ENCODE data around the gene ATF4. TPM values are rescaled to one million over a fixed set of nuclear protein-coding genes. Genes with fewer than 3 reads are reported as not detected.

Gene ATF4
- total RNA-seq, 3 donors from 2014 or later = 201 to 581 (median 205) TPM

GRCh38 chr22:39558950-39559349 is 38.6 kb downstream of the ATF4 start:
- Histone ChIP-seq H3K36me3 (ENCODE audit: low read depth) (no peaks in the 10 kb centered on the region), H3K9me3 (no peaks in the 10 kb centered on the region), H3K4me3 (no peak overlapping the region), H3K4me1 (ENCODE audit: low read depth) (peaks cover 7% of the 10 kb centered on the region)
- no peak for ATAC-seq
- TF ChIP-seq CTCF (IDR thresholded peaks at IDR 0.05) = no peak
- no peak for DNase-seq
- intact Hi-C loops (cut with DNase I, micrococcal nuclease) = no loop called here

GRCh38 chr22:39559456-39560105 is 39.2 kb downstream of the ATF4 start:
- no peak for TF ChIP-seq CTCF (IDR thresholded peaks at IDR 0.05)
- no peaks in the 10 kb centered on the region for H3K36me3 ChIP-seq (ENCODE audit: low read depth)
- peaks cover 7% of the 10 kb centered on the region for H3K4me1 ChIP-seq (ENCODE audit: low read depth)
- peak in 1 of 3 donors; percentile 14 for DNase-seq
- ATAC-seq = peak; percentile 24
- H3K4me3 ChIP-seq = no peak overlapping the region
- no peaks in the 10 kb centered on the region for H3K9me3 ChIP-seq
- intact Hi-C loops (cut with DNase I, micrococcal nuclease) = no loop called here

GRCh38 chr22:39560127-39560526 is 39.8 kb downstream of the ATF4 start:
- Histone ChIP-seq H3K4me3 (no peak overlapping the region), H3K36me3 (ENCODE audit: low read depth) (no peaks in the 10 kb centered on the region), H3K9me3 (no peaks in the 10 kb centered on the region), H3K4me1 (ENCODE audit: low read depth) (peaks cover 7% of the 10 kb centered on the region)
- no peak for DNase-seq
- ATAC-seq = no peak
- no peak for TF ChIP-seq CTCF (IDR thresholded peaks at IDR 0.05)
- intact Hi-C loops (cut with DNase I, micrococcal nuclease) = no loop called here

GRCh38 chr22:39562839-39563489 is 42.6 kb downstream of the ATF4 start:
- no peaks in the 10 kb centered on the region for H3K36me3 ChIP-seq (ENCODE audit: low read depth)
- peaks cover 5% of the 10 kb centered on the region for H3K4me1 ChIP-seq (ENCODE audit: low read depth)
- intact Hi-C loops (cut with DNase I, micrococcal nuclease) = no loop called here
- H3K9me3 ChIP-seq = no peaks in the 10 kb centered on the region
- ATAC-seq = no peak
- no peak overlapping the region for H3K4me3 ChIP-seq
- no peak for DNase-seq
- TF ChIP-seq CTCF (IDR thresholded peaks at IDR 0.05) = no peak

- Histone ChIP-seq H3K4me1 (ENCODE audit: low read depth) (no peaks in the 10 kb centered on the region), H3K36me3 (ENCODE audit: low read depth) (no peaks in the 10 kb centered on the region), H3K4me3 (no peak overlapping the region), H3K9me3 (no peaks in the 10 kb centered on the region)
- TF ChIP-seq CTCF (IDR thresholded peaks at IDR 0.05) = no peak
- no peak for DNase-seq
- intact Hi-C loops (cut with DNase I, micrococcal nuclease) = no loop called here
- no peak for ATAC-seq
These were observed 43.4 kb downstream of the ATF4 start for GRCh38 chr22:39563571-39564428.

All from mucosa of descending colon (tissue), 3 donors.